HG03457 (cell line): ENCODE results near the gene ST8SIA6.

Source experiments
- ATAC-seq: cut with Tn5 transposase; IDR thresholded peaks from one replicate; pipeline ENCODE4 v1.9.1; 2021; ENCODE audit warnings: moderate number of reproducible peaks; ENCODE audit not compliant: unreplicated experiment

ST8SIA6 gene

DNA sequence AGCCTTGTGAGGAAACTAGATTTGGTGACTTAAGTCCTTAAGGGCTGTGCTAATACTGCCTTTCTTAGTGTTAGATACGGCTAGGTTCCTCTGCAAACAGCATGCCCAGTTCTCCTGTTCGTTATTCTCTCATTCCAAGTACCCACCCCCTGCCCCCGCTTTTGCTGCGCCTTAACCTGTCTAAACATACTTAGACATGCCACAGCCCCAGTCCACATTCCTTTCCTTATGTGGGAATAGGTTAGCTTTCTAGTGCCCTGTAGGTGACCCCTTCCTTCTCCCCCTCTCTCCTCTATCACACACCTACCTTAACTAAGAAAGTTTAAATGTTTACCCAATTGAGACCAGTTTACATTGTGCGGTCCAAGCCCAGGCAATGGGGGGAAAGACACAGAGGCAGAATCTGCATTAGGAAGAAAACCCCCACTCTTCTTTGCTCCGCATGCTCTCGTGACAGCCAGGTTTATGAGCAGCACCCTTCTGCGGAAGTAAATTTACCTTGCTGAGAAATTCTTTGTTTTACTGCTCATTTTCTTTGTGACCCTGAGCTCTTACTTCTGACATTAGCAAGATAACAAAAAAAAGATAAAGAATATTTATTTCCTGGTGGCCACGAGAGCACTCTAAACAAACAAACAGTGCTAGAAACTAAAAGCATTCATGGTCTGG lies 177.5 kb downstream of the ST8SIA6 start:
- ATAC-seq: no peak

DNA sequence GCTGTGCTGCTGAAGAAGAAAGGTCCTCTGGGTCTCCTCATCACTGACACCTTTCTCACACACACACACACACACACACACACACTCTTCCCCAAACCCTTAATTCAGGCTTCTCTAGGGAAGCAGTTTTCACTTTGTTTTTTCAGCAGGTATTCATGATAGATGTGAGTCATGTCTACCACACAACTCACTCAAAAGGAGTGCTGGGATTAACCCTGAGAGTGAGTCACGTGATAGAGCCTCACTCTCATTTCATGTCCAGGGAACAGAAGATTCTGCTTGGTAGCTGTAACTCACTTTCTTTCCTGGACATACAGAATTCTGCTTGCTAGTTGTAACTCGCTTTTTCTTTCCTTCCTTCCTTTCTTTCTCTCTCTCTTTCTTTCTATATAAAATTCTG lies 181.0 kb downstream of the ST8SIA6 start:
- no peak for ATAC-seq

DNA sequence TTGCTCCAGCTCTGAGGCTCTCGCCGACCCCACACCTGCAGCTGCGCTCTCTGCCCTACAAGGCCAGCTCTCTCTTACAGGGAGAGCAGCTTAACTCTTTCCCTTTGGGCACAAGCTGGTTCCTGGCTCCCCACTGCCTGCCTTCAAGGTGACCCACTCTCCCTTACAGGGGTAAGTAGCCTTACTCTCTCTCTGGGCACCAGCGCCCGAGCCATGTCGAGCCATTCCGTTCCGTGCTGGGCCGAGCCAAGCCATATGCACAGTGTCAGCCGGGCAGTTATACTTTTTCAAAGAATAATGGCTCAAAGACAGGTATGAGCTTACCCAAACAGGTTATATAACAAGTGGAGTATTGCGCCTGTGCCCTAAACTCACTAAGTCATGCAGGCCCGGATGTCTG lies 181.7 kb downstream of the ST8SIA6 start:
- ATAC-seq: no peak
